Measurements from ENCODE around the gene TNFAIP8L3.

GRCh38 chr15:51067510-51067909, 27.2 kb downstream of the TNFAIP8L3 start:
- TF ChIP-seq KLF10 (CRISPR knock-in tag; IDR thresholded peaks at IDR 0.05) (no peak), CTCF (IDR thresholded peaks at IDR 0.05 in 2 of 3, conservative IDR thresholded peaks at IDR 0.05 in 1 of 3; ENCODE audit: insufficient read depth in 2 of 3, low read depth in 1 of 3, low read length in 3 of 3) (no peak), TRIM25 (IDR thresholded peaks at IDR 0.05; ENCODE audit: borderline replicate concordance) (no peak), JUND (IDR thresholded peaks at IDR 0.05; ENCODE audit: borderline replicate concordance, low read depth, low read length) (no peak), JUND (tag; IDR thresholded peaks at IDR 0.05; ENCODE audit: borderline replicate concordance, low read depth, low read length) (no peak), POLR2AphosphoS5 (IDR thresholded peaks at IDR 0.05; ENCODE audit: control insufficient read depth, insufficient read depth, low read depth, low read length) (no peak), TARDBP (IDR thresholded peaks at IDR 0.05) (no peak), ATF7 (IDR thresholded peaks at IDR 0.05) (no peak), ZNF143 (CRISPR knock-in tag; IDR thresholded peaks at IDR 0.05) (no peak), CHD4 (IDR thresholded peaks at IDR 0.05; ENCODE audit: insufficient read depth, insufficient replicate concordance, low read depth, low read length, poor library complexity, severe bottlenecking) (no peak)

Measured in K562 (cell line).